ENCODE results near the gene PGGHG.

PGGHG gene

GRCh38 chr11:293852-294661, 5.1 kb downstream of the PGGHG start:
- no peak for DNase-seq (ENCODE audit: low spot score)
- CTCF ChIA-PET: interaction anchor here (0.6 kb wide), 1 partner anchor 43 kb away, joined by 3 read pairs; no protein-coding TSS in a partner anchor
- POLR2A ChIA-PET (ENCODE audit: low non-redundant PET): no interaction called here
- no peak for TF ChIP-seq CTCF (conservative IDR thresholded peaks at IDR 0.05; ENCODE audit: low read depth)
- no peak overlapping the region for H3K27ac ChIP-seq

- no peak for TF ChIP-seq CTCF (conservative IDR thresholded peaks at IDR 0.05; ENCODE audit: low read depth)
- CTCF ChIA-PET: interaction anchor here (0.6 kb wide), 1 partner anchor 44 kb away, joined by 3 read pairs; no protein-coding TSS in a partner anchor
- H3K27ac ChIP-seq: no peak overlapping the region
- POLR2A ChIA-PET (ENCODE audit: low non-redundant PET): no interaction called here
- DNase-seq (ENCODE audit: low spot score): no peak
Observed at GRCh38 chr11:294780-295179, 5.9 kb downstream of the PGGHG start.

GRCh38 chr11:295351-296170, 6.6 kb downstream of the PGGHG start:
- no peak for TF ChIP-seq CTCF (conservative IDR thresholded peaks at IDR 0.05; ENCODE audit: low read depth)
- DNase-seq (ENCODE audit: low spot score): no peak
- H3K27ac ChIP-seq: no peak overlapping the region
- ChIA-PET CTCF (no interaction called here), POLR2A (ENCODE audit: low non-redundant PET) (no interaction called here)

GRCh38 chr11:296171-297050, 7.5 kb downstream of the PGGHG start:
- ChIA-PET POLR2A (ENCODE audit: low non-redundant PET) (no interaction called here), CTCF (no interaction called here)
- no peak for TF ChIP-seq CTCF (conservative IDR thresholded peaks at IDR 0.05; ENCODE audit: low read depth)
- peak overlapping the region; percentile 9; the same call in 1 of the 2 replicates for H3K27ac ChIP-seq
- DNase-seq (ENCODE audit: low spot score): no peak

GRCh38 chr11:297051-297585, 8.2 kb downstream of the PGGHG start:
- no peak for DNase-seq (ENCODE audit: low spot score)
- TF ChIP-seq CTCF (conservative IDR thresholded peaks at IDR 0.05; ENCODE audit: low read depth): no peak

More at GRCh38 chr11:297051-297585, 8.2 kb downstream of the PGGHG start:
- CTCF ChIA-PET: no interaction called here
- H3K27ac ChIP-seq: peak overlapping the region; percentile 9; the same call in 1 of the 2 replicates
- POLR2A ChIA-PET (ENCODE audit: low non-redundant PET): no interaction called here

Measured in RWPE1 (cell line).